ENCODE data around the gene MATN4. TPM values are rescaled to one million over a fixed set of nuclear protein-coding genes. Genes with fewer than 3 reads are reported as not detected.

MATN4 gene
- total RNA-seq, 1 donor from 2014 or later: 0.34 TPM

DNA sequence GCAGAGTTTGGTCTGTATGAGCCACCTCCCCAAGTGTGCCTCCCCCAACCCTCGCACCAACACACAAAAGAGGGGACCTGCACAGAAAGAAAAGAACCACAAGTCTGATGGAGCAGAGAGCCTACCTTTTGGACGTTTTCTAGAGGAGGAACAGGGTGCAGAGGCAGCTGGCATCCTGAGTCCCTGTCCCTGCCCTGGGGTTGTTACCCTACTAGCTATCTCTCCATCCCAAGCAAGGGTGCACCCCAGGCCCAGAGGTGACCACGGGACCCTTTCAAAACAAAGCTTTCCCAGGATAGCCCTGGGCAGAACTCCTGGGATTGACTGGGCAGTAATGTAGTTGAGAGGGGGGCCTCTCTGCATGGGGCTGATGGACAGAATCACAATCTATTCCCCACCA, 9.7 kb upstream of the MATN4 start:
- intact Hi-C loops (cut with micrococcal nuclease): loop anchor here (2.0 kb wide), 1 partner anchor 45 kb away; the partner anchor contains the start of gene SYS1

DNA sequence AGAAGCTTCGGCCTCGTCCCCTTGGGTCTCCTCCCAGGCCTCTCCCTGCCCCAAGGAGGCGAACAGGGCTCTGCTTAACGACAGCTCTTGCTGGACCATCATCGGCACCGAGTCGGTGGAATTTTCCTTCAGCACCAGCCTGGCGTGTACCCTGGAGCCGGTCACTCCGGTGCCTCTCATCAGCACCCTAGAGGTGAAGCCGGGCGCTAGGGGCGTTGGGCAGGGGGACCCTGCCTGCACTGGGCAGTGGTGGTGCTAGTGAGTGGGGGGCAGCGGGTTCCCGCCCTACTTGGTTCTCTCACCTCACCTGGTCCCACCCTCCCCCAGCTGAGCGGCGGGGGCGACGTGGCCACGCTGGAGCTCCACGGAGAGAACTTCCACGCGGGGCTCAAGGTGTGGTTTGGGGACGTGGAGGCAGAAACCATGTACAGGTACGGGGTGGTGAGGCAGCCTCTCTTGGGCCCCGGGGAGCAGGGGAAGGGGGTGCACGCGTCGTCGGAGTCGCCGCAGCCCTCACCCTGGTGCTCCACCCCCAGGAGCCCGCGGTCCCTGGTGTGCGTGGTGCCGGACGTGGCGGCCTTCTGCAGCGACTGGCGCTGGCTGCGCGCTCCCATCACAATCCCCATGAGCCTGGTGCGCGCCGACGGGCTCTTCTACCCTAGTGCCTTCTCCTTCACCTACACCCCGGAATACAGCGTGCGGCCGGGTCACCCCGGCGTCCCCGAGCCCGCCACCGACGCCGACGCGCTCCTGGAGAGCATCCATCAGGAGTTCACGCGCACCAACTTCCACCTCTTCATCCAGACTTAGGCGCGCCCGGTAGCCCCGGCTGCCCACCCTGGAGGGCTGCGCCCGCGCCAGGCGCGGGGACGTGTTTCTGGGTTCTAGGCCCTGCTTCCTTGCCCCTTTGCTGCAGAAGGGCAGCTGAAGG, 8.3 kb upstream of the MATN4 start:
- intact Hi-C loops (cut with micrococcal nuclease): no loop called here

DNA sequence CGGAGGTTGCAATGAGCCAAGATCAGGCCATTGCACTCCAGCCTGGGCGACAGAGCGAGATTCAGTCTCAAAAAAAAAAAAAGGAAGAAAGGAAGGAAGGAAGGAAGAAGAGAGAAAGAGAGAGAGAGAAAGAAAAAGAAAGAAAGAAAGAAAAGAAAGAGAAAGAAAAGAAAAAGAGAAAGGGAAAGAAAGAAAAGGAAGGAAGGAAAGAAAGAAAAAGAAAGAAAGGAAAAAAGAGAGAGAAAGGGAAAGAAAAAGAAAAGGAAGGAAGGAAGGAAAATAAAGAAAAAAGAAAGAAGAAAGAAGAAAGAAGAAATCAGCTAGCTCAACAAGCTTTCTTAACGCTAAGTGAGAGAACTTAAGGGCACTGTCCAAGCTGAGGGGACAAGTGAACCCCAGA, 7.6 kb upstream of the MATN4 start:
- intact Hi-C loops (cut with micrococcal nuclease): no loop called here

DNA sequence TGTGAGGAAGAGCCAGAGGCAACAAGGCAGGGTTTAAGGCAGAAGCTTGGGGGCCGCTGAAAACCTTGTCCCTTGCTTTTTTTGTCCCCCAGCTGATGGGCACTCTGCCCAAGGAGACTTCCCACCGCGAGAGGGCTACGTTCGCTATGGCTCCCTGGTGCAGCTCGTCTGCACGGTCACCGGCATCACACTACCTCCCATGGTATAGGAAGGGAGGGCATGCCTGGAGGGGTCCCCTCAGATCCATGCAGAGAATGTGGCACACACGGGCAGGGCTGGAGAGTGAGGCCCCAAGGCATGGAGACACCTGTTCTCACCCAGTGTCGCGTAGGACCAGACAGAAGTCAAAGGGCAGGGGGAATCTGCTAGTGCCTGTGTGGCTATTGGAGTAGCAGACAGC, 5.8 kb upstream of the MATN4 start:
- intact Hi-C loops (cut with micrococcal nuclease): no loop called here

DNA sequence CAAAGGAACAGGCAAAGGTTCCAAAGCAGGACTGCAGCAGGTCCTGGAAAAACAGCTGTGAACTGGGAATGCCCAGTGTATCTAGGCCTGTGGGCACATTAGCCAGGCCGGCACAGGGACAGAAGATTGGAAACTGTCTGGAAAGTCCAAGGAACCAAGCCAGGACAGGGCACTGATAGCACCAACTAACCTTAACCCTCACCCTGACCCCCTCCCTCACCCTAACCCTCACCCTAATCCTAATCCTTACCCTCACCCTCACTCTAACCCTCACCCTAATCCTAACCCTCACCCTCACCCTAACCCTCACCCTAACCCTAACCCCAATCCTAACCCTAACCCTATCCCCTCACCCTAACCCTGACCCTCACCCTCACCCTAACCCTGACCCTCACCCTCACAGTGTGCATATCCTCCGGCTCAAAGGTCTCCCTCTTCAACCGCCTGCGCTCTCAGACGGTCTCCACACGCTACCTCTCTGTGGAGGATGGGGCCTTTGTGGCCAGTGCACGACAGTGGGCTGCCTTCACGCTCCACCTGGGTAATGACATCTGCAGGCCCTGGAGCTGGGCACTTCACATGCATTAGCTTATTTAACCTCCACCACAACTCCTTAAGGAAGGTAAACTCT, 5.1 kb upstream of the MATN4 start:
- intact Hi-C loops (cut with micrococcal nuclease): no loop called here

DNA sequence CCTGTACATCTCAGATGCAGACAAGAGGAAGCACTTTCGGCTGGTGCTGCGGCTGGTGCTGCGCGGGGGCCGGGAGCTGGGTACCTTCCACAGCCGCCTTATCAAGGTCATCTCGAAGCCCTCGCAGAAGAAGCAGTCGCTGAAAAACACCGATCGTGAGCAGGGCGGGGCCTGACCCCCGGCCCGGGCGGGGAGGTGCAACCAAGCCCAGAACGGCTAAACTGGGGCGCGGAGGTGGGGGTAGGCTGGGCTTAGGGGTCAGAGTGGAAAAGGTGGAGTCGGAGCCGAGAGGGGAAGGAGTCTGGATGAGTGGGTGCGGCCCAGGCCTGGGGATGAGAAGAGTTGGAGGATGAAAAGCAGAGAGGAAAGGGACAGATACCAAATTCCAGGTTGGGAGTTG, 4.1 kb upstream of the MATN4 start:
- intact Hi-C loops (cut with micrococcal nuclease): no loop called here

DNA sequence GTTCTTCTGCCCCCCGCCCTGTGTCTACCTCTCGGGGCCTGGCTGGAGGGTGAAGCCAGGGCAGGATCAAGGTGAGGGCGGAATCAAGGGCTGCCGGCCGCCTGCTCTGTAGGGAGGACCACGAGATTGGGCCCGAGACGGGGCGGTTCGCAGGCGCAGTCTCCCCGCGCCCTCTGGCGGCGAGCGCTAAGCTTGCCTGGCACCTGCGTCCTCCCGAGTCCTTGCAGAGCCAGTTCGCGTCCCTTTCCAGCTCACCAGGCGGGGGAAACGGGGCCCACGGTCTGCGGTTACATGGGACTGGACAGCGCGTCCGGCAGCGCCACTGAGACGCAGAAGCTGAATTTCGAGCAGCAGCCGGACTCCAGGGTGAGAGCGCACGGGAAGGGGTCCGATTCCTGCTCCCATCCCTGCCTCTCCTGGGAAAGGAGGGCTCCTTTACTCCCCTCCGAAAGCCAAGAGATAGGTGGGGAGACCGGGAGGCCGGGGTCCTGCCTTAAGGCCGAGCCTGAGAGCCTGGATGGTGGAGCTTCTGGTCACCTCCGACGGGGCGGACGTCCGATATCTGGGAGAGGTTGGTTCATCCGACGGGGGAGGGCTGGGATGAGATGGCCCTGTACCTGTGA, 3.6 kb upstream of the MATN4 start:
- intact Hi-C loops (cut with micrococcal nuclease): no loop called here

DNA sequence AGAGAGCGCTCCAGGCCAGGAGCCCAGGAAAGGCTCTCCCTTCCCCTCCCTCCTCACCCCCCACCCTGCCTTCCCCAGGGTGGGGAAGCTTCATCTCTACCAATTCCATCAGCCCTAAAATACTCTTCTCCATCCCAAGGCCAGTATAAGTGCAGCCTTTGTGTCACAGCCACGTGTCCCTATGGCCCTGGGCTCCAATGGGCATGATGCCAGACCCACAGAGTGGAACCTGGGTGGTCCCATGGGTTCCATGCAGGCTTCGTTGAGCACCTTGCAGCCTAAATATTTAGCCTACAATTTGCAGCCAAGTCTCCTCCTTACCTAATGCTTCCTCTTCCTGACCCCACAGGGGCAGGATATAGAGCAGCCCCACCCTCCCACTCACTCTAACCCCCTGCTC, 976 bp upstream of the MATN4 start:
- intact Hi-C loops (cut with micrococcal nuclease): no loop called here

DNA sequence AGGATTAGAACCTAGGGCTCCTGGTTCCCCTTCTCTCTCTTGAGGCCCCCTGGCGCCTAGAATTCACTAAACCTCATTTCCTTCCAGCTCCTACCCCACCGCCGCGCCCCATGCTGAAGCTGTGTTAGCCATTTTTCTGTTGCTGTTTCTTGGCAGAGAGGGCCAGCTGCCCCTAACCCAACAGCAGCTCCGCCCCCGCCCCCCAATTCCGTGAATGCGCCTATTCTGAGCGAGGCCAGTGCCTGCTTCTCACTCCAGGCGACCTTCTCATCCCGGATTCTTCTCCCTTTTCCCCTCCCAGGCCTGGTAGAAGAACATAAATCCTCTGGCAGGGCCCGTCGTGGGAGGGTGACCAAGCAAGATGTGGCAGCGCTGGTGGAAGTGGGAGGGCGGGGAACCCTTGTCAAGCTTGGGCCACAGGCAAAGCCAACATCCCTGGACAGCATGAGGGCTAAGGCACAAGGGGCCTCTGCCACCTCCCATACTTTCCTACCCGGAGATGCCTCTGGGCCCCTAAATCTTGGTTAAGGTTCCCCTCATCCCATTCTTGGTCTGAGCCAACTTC, 941 bp downstream of the MATN4 start:
- intact Hi-C loops (cut with micrococcal nuclease): no loop called here

DNA sequence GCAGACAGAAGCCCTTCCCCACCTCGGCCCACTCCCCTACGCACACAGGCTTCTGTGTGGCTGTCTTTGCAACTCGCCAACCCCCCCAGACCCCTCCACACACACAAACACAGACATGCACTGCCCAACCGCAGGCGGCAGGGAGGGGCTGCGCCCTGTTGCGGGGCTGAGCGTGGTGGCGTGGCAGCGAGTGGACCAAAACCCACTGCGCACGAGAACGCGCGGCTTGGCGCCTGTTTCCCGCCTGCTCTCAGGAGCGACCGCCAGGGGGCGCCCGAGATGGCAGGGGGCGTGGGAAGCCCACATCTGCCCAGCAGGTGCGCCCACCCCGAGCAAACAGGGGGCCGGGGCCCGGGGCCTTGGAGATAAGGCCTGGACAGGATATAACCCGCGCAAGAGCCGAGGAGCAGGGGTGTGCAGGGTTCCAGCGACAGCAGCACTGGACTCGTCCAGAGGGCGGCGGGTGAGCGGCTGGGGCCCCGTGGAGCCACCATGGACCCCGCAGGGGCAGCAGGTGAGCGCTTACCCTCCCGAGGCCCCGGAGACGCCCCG, 1.6 kb downstream of the MATN4 start, which contains the start of gene RBPJL:
RBPJL (plus strand) TSS at position 410 of the 552 bp plus-strand sequence; CDS start at position 493, 83 bp downstream.
- intact Hi-C loops (cut with micrococcal nuclease): no loop called here

DNA sequence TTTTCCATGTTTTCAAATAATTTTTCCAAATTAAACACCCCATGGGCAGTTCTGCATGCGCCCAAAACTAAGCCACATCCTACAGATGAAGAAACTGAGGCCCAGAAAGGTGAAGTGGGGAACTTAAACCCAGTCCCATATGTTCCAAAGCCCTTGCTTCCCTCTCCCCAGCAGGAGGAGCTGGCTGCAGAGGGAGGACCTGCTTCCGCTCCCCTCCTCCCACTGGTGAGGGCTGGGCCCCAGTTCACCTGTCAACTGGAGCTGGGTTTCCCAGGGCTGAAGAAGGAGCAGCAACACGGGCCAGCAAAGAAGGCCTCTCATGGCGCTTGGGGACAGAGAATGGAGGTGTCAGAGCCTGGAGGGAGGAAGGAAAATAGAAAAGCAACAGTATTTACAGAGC, 2.8 kb downstream of the MATN4 start:
- intact Hi-C loops (cut with micrococcal nuclease): no loop called here

DNA sequence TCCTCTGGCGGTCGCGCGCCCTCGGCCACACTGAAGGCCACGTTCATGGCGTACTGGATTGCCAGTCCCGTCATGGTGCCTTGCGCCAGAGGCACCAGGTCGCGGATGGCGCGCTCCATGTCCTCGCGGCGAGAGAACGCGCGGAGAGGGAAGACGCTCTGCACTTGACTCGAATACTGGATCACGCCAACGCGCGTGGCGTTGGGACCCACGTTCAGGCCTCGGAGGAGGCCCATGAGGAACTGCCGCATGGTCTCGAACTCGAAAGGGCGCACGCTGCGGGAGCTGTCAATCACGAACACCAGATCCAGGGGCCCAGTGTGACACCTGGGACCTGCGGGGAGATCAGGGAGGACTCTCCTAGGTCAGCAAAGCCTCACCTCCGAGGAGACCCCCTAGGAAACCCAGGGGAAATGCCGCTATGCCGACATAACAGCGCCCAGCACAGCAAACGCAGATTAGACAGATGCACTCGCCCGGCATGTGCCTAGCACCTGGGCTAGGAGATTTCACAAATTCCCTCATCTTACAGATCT, 3.6 kb downstream of the MATN4 start:
- intact Hi-C loops (cut with micrococcal nuclease): no loop called here

DNA sequence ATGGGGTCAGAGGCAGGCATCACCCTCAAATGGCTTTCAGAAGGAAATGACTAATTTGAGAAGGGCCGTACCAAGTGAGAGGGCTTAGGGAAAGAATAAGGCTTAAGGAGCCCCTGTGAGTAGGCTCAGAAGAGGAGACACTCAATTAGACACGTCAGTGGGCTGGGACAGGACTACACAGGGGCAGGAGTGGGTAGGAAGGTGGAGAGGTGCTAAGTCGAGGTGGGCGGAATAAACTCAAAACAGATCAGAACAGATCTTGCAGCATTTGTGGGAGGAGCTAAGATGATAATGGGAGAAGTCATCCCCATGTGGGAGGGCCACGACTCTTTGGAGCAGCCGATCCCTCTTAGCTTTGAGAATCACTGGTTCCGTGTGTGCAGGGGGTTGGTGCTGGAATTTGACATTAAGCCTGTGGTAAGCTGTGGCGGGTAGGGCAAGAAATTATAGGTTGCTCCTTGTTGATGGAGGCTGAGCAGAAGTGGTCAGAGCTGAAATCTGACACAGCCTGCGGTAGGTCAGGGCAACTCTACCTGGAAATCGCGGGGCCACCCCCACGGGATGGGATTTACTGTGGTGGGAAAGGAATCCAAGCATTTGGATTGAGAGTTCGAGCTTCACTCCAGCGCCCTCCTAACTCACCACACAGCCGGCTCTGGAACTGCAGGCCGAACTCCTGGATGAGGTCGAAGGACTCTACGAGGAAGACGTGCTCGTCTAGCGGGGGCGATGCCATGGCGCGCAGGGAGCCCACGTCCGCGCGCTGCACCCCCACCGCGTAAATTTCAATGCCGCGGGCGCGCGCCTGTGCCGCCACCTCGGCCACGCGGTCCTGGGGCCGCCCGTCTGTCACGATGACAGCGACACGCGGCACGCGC, 4.3 kb downstream of the MATN4 start:
- intact Hi-C loops (cut with micrococcal nuclease): no loop called here

DNA sequence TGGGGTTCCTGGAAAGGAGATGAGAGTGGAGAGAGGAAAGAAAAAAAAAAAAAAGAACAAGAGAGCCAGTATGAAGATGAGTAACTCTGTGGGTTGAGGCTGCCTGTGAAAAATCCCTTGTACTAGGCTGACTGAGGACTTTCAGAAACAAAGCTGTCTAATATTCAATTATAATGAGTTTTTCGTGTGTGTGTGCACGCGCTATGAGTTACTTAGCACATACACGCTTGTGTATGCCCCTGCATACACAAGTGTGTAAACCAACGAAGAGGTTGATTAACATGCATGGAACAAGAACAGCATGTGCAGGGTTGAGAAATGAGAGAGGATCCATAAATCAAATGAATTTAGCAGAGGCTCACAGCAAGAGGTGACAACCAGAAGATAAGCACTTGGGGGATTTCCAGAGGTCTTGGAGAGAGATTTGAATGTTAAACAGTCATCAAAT, 6.3 kb downstream of the MATN4 start:
- intact Hi-C loops (cut with micrococcal nuclease): no loop called here

DNA sequence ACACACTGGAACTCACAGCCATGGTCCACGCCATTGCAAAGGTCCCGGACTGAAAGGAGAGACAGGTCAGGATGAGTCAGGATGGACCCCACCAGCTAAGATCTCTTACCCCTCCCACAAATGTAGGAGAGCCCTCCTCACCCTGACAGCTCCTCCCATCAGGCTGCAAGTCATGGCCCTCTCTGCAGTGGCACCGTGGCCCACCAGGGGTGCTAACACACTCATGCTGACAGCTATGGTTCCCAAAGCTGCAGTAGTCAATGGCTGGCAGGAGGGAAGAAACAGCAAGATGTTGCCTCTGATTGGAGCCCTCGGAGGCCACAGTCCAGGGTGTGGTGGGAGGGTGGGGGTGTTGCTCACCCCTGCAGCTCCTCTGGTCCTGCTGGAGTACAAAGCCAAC, 7.1 kb downstream of the MATN4 start:
- intact Hi-C loops (cut with micrococcal nuclease): no loop called here

DNA sequence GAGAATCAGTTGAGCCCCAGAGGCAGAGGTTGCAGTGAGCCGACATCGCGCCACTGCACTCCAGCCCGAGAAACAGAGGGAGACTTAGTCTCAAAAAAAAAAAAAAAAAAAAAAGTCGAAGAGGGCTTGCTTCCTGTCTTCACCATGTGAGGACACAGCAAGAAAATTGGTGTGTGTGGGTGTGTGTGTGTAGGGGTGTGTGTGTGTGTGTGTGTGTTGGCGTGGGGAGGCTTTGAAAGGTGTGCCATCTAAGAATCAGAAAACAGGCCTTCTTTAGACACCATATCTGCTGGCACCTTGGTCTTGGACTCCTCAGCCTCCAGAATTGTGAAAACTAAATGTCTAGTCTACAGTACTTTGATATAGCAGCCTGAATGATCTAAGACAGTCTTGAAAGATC, 8.3 kb downstream of the MATN4 start:
- intact Hi-C loops (cut with micrococcal nuclease): no loop called here

DNA sequence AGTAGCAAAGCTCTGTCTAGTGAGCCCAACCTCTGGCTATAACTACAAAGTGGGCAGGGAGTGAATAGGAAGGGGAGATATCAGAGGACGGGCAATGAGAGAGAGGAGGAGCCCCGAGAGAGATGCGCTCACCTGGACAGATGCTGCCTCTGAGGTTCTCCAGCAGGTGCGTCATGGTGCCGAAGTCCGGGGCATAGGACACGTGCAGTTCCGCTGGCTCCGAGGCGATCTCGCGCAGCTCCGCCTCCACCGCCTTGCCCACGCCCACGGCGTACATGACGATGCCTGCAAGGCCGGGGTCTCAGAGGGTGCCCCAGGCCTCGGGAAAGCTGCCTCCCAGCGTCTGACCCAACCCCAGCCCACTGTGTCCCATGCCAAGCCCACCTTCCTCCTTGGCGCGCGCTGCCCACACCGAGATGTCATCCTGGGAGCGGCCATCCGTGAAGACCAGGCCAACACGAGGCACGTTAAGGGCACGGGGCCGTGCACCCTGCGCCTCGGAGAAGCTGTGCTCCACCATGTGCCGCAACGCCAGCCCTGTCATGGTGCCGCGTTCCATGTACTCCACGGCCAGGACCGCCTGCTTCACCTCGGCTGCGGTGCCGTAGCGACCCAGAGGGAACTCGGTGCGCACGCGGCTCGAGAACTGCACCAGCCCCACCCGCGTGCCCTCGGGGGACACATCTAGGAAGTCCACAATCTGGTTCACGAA, 10.2 kb downstream of the MATN4 start:
- intact Hi-C loops (cut with micrococcal nuclease): no loop called here

DNA sequence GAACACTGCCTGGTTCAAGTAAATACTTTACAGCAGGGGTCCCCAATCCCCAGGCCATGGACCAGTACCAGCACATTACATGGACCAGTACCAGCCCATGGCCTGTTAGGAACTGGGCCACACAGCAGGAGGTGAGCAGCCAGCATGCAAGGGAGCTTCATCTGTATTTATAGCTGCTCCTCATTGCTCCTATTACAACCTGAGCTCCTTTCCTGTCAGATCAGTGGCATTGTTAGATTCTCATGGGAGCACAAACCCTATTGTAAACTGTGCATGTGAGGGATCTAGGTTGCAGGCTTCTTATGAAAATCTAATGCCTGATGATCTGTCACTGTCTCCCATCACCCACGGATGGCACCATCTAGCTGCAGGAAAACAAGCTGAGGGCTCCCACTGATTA, 13.4 kb downstream of the MATN4 start:
- intact Hi-C loops (cut with micrococcal nuclease): loop anchor here (5.0 kb wide), 1 partner anchor 327 kb away; the partner anchor contains the start of gene STK4

DNA sequence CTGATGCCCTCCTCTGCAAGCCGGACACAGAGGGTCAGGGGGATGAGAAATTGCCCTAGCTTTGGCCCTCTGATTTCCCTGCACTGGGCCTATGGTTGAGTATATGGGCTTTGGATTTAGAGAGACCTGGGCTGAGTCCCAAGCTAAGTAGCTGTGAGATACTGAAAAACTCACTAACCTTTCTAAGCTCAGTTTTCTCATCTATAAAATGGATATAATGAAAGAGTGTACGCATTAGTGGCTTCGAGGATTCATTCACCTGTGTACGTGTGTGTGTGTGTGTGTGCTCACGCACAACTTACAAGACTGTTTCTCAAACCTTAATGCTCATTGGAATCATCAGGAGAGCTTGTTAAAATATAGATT, 14.1 kb downstream of the MATN4 start:
- intact Hi-C loops (cut with micrococcal nuclease): loop anchor here (5.0 kb wide), 1 partner anchor 327 kb away; the partner anchor contains the start of gene STK4
